CD4-positive, alpha-beta T cell treated with Interleukin-4 for 4 hours (primary cell): Measurements from ENCODE around the gene RAVER1.
A peak's percentile ranks its signal among the peaks of the same experiment; 100 is the strongest.
"Not testable (repeated sequence)": the region's sequence is repeated elsewhere in the genome, so short reads cannot be mapped to it uniquely, and the experiment has no call there.

ENCODE experiments used
- DNase-seq: peaks from one replicate; pipeline ENCODE4 v3.0.0-alpha.2; 2020

Gene RAVER1

DNA sequence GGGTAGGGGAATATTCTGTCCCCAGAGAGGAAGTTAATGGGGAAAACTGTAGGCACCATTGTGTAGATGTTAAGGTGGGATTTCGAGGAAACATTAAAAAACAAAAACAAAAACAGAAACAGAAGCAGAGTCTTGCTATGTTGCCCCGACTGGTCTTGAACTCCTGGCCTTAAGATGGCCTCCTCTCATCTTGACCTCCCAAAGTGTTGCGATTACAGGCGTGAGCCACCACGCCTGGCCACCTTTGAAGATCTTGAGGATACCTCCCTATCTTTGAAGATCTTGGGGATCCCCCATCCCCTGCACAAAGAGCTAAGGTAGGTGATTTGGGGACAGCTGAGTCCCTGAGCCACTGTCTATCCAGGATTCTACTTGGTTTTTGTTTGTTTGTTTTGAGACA, 6.6 kb upstream of the RAVER1 start:
- no peak for DNase-seq

- DNase-seq: peak; percentile 68
These were observed 6.1 kb upstream of the RAVER1 start, which contains the start of gene ICAM3 for GRCh38 chr19:10339380-10339960. Gene ICAM3, minus strand, starts transcription at chr19:10339624. Its CDS starts 10 bp downstream, at chr19:10339614.

- DNase-seq: no peak
These were observed 5.6 kb upstream of the RAVER1 start for GRCh38 chr19:10338940-10339339.

DNA sequence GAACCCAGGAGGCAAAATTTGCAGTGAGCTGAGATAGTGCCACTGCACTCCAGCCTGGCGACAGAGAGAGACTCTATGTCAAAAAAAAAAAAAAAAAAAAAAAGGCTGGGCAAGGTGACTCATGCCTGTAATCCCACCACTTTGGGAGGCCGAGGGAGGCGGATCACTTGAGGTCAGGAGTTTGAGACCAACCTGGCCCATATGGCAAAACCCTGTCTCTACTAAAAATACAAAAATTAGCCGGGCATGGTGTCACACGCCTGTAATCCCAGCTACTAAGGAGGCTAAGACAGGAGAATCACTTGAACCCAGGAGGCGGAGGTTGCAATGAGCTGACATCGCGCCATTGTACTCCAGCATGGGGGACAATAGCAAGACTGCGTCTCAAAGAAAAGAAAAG, 3.4 kb upstream of the RAVER1 start:
- DNase-seq: not testable (repeated sequence)

DNA sequence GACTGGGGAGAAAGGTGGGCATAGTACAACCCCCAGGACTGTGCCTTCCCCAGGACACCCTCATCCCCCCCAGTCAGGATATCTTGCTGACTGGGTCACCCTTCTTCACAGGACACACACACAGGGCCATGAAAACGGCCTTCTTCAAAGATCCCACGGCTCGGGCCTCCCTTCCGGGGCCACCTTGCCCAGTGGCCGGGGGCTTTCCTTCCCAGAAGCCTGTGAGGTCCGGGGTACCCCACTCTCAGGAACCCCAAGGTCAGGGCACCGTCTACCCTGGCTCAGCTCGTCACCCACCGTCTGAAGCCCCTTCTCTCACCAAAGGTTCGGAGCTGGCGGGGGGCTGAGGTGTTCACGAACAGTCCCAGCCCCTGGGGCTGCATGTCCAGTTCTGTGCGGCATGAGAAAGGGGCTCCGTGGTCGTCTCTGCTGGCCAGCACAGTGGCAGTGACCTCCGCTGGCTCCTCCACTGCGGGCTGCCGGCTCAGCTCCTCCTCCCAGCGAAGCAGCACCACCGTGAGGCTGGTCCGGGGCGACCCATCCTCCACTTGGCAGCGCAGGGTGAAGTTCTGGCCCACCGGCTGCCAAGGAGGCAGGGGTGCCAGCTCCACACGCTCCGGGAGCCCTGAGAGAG, 2.1 kb upstream of the RAVER1 start:
- DNase-seq: no peak

DNA sequence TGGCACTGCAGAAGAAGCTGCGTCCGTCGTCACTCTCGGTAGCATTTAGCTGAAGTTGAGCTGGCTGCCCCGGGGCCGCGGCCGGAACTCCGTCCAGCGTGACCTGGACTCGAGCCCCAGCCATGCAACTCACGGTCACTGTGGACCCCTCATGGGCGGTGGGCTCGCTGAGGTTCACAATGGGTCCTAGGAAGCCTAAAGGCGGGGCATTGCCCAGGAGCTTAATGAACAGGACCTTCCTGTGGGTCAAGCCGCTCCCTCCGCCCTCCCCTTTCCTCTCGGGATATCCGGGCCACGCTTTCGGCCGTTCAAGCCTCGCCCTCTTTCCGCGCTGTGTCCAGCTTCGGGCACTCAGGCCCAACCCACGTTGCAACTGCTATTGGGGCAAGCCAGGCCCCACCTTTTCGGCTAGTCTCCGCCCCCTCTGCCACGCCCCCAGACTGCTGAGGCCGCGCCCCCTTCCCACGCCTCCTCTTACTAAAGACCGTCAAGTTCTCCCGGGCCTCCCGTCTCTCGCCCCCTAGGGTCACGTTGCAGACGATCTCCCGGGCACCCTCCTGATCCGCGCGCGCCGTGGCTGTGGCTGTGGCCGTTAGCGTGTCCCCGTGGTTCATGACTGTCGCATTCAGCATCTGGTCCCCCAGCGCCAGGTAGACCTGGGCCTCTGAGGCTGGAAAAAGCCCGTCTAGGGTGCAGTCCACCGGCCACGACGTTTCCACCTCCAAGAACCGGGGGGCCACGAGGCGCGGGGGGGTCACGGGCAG, 1.4 kb upstream of the RAVER1 start:
- DNase-seq: no peak

DNA sequence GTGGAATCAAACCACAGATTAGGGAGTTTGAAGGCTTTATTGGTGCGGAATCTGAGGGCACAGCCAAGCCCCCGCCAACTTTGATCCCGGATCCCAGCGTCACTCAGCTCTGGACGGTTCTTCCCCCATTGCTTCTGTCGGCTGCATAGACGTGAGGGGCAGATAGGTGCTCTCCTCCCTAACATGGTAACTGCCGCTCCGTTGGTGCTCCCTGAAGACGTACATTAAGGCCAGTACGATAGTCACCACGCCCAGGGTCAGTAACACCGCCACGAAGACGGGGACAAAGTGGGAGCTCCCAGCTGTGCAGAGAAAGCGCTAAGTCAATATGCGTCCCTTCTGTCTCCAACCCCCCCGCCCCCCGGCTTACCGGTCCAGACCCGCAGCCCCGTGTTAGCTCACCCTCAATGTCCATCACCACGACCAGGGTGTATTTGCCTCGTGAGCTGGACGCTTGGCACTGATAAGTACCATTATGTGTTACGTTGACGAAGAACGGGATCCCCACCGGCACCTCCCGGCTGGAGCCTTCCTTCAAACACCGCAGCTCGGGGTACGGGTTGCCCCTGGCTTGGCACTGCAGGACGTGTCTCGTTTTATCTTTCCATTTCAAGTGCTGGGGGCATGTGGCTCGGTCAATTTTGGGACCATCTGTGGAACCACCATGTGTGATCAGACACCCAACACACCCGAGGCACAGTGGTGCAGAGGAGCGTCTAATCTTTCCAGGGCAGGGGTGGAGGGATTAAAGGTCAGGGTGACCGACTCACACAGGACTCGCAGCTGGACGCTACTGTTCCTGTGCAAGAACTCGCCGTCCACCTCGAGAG, 644 bp upstream of the RAVER1 start:
- DNase-seq: no peak

DNA sequence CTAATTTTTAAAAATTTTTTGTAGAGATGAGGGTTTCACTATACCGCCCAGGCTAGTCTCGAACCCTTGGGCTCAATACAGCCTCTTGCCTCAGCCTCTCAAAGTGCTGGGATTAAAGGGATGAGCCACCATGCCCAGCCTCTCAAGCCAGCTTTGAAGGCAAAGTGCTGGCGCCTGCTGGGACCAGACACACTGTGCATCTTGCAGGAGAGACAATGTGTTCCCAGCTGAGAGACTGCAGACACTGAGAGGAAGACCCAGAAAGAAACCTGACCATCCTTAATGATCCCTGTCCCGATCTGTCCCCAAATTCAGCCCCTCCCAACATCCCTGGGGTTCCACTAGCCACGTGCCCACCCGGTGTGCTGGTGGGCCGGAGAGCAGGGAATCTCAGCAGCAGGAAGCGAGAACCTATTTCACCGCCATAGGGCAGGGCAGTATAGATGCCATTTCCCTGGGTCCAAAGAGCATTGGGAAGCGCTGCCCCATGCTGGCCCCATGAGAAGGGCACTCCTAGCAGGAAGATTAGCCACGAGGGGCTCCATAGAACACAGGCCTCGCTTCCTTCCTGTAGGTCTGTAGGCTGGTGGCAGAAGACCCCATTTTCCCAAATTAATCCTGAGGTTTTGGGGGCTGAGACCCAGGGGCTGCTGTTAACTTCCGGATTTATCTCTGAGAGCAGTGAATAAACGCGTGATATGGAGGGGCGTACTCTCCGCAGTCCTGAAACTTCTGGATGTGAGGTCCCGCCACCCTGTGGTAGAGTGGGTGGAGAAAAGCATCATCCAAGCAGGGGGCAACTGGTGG, 968 bp downstream of the RAVER1 start:
- no peak for DNase-seq

DNA sequence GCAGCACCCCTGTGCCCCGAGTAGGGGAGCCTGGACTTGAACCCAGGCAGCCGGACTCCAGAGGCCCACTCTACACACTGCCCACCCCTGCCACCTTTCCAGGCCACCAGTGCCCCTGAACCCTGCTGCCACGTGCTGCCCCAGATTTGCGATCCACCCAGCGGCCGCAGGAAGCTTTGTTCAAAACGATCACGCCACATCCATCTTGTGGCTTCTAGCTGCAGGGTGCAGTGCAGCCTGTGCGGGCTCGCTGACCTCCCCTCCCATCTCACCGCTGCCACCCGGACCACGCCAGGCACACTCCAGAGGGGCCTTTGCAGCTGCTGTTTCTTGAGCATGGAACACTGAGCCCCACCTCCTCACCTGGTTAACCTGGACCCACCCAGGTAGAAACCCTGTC, 3.8 kb downstream of the RAVER1 start:
- DNase-seq: no peak

- no peak for DNase-seq
These were observed 4.5 kb downstream of the RAVER1 start for GRCh38 chr19:10328558-10329429.

- DNase-seq: no peak
These were observed 5.5 kb downstream of the RAVER1 start for GRCh38 chr19:10327793-10328192.

GRCh38 chr19:10325732-10326131, 7.6 kb downstream of the RAVER1 start:
- no peak for DNase-seq

DNA sequence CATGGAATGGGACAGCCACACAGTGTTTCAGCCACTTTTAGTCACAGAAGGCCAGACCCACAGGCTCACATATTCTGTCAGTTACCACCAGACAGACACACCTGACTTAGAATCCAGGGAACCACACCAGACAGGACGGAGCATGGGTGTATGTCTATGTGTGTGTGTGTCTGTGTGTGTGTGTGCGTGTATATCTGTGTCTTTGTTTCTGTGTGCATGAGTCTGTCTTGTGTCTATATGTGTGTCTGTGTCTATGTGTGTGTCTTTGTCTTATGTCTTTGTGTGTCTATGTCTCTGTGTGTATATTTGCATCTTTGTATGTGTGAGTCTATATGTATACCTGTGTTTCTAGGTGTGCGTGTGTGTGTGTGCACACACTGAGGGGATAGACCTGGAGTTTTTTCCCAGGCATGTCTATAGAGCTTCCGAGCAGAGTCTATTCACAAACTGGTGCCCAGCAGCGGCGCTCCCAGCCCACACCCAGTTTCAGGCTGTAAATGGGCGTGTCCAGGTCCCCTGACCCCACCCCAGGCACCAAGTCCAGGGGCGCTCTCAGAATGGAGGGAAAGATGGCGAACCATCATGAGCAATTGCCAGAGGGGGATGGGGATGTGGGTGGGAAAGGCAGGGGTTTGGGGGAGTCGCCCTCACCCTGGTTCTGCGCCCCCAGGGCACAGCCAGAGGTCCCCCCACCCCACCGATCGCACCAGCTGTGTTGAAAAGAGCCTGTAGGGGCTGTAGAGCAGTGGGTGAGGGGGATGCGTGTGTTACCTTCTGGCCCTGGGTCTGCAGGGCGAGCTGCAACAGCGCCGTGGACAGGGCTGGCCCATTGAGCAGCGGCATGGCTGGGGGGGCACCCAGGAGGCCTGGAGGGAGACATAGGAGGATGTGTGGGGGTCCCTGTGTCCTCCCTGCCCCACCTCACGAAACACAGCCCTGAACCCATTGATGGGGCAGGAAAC, 11.2 kb downstream of the RAVER1 start:
- no peak for DNase-seq

DNA sequence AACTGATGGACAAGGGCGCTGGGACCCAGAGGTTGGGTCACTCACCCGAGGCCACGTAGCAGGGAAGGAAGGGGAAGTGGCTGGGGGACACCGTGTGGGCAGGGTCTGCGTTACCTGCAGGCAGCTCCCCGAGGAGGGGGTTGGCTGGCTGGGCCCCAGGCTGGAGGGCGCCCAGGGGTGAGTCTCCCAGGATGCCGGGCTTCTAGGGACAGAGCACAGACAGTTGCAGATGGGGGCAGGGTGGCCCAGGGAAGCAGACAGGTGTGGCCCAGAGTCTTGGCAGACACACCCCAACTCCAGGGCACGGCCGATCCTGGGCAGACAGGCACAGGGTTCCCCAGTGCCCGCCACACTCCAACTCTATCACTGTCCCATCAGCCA, 11.9 kb downstream of the RAVER1 start:
- DNase-seq: no peak

GRCh38 chr19:10320602-10321416, 12.5 kb downstream of the RAVER1 start:
- DNase-seq: no peak

- no peak for DNase-seq
These were observed 14.3 kb downstream of the RAVER1 start for GRCh38 chr19:10318807-10319682.

DNA sequence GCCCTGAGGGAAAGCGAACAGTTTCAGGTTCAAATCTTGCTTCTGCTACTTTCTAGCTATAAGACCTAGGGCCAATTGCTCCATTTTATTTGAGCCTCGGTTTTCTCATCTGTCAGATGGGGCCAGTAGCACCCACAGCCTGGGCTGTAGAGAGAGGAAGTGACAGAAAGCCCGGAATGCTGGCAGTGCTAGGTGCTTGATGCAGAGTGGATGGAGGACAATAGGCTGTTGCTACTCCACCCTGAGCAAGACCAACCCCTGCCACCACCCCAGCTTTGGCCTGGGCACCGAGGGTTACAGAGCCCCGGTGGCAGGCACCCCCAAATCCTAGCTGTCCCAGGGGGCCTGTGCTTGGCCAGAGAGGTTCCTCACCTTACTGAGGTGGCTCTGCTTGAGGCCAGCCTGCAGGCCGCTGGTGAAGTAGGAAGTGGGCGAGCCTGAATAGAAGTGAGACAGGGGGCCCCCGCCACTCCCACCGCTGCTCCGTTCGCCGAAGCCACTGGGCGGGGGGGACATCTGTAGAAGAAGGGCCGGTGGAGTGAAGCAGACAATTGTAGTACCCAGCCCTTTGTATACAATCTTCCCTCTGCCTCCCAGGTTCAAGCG, 15.4 kb downstream of the RAVER1 start:
- DNase-seq: no peak
